Stimulated activated naive CD4-positive, alpha-beta T cell (primary cell): ENCODE results near the gene ENTPD7.
"Not testable (repeated sequence)": the region's sequence is repeated elsewhere in the genome, so short reads cannot be mapped to it uniquely, and the experiment has no call there.

ENCODE experiments used
- DNase-seq, 6 experiments: peaks; one replicate each; lab custom pipeline; 2025; lab: John Stamatoyannopoulos, UW

ENTPD7 gene

GRCh38 chr10:99659031-99659867, at the start of gene ENTPD7:
Gene ENTPD7, plus strand, starts transcription at chr10:99659509. Its CDS starts 448 bp downstream, at chr10:99659957.
- peak; percentile 64 to 82 (median 74) for DNase-seq

GRCh38 chr10:99610221-99610620, 49.1 kb upstream of the ENTPD7 start:
- DNase-seq: no peak

- no peak for DNase-seq
Observed at GRCh38 chr10:99611326-99611725, 48.0 kb upstream of the ENTPD7 start.

- peak in 3 of 6 experiments; percentile 2 to 57 (median 53) for DNase-seq
Observed at GRCh38 chr10:99612167-99612831, 47.0 kb upstream of the ENTPD7 start.

GRCh38 chr10:99615426-99615825, 43.9 kb upstream of the ENTPD7 start:
- no peak for DNase-seq

- no peak for DNase-seq
Observed at GRCh38 chr10:99617696-99618095, 41.6 kb upstream of the ENTPD7 start.

GRCh38 chr10:99619090-99619800, 40.1 kb upstream of the ENTPD7 start:
- DNase-seq: peak in 2 of 6 experiments; percentile 23 to 29

- DNase-seq: peak; percentile 84 to 98 (median 96)
Observed at GRCh38 chr10:99619851-99620710, 39.2 kb upstream of the ENTPD7 start, which contains the start of gene SLC25A28. Gene SLC25A28, minus strand, starts transcription at chr10:99620439. Its CDS starts 104 bp downstream, at chr10:99620335.

- peak in 5 of 6 experiments; percentile 75 to 98 (median 84) for DNase-seq
Observed at GRCh38 chr10:99620711-99621453, 38.4 kb upstream of the ENTPD7 start.

GRCh38 chr10:99621454-99622251, 37.7 kb upstream of the ENTPD7 start:
- DNase-seq: no peak

GRCh38 chr10:99623919-99624318, 35.4 kb upstream of the ENTPD7 start:
- no peak for DNase-seq

- DNase-seq: not testable (repeated sequence)
Observed at GRCh38 chr10:99625124-99625523, 34.2 kb upstream of the ENTPD7 start.

GRCh38 chr10:99628923-99629624, 30.2 kb upstream of the ENTPD7 start:
- DNase-seq: no peak

- DNase-seq: no peak
Observed at GRCh38 chr10:99629625-99629978, 29.7 kb upstream of the ENTPD7 start.

GRCh38 chr10:99630433-99630832, 28.9 kb upstream of the ENTPD7 start:
- no peak for DNase-seq

- DNase-seq: no peak
Observed at GRCh38 chr10:99630991-99631390, 28.3 kb upstream of the ENTPD7 start.

- no peak for DNase-seq
Observed at GRCh38 chr10:99631496-99631895, 27.8 kb upstream of the ENTPD7 start.

GRCh38 chr10:99633832-99634231, 25.5 kb upstream of the ENTPD7 start:
- no peak for DNase-seq

GRCh38 chr10:99647601-99648151, 11.6 kb upstream of the ENTPD7 start:
- DNase-seq: no peak
